DOHH2 (cell line): ENCODE results near the gene RBBP8NL.

Experiments used
- H3F3A ChIP-seq: fragments of 200-600 bp; sonication (generic), shearing (Covaris generic); 2 replicates; pipeline ENCODE4 v1.6.0; 2016; ENCODE audit warnings: antibody characterized with exemption, mild to moderate bottlenecking; ENCODE audit not compliant: control insufficient read depth, insufficient read depth
- H3K27ac ChIP-seq: fragments of 200-600 bp; sonication (generic); 2 replicates; pipeline ENCODE4 v1.5.1; 2014; ENCODE audit warnings: low read depth, mild to moderate bottlenecking, low read length, moderate library complexity
- H3K27me3 ChIP-seq: fragments of 200-600 bp; sonication (generic); 2 replicates; pipeline ENCODE4 v1.6.1; 2014; ENCODE audit warnings: mild to moderate bottlenecking, low read length, mixed read lengths; ENCODE audit not compliant: control insufficient read depth
- H3K36me3 ChIP-seq: fragments of 200-600 bp; sonication (generic); 2 replicates; pipeline ENCODE4 v1.6.1; 2014; ENCODE audit warnings: mild to moderate bottlenecking, low read length, moderate library complexity, mixed read lengths; ENCODE audit not compliant: control insufficient read depth
- H3K4me1 ChIP-seq: fragments of 200-600 bp; sonication (generic); 2 replicates; pipeline ENCODE4 v1.6.1; 2014; ENCODE audit warnings: mild to moderate bottlenecking, low read length, mixed read lengths; ENCODE audit not compliant: control insufficient read depth
- H3K4me2 ChIP-seq: fragments of 200-600 bp; sonication (generic); 2 replicates; pipeline ENCODE4 v1.6.0; 2014; ENCODE audit warnings: mild to moderate bottlenecking, low read length, moderate library complexity
- H3K4me3 ChIP-seq: fragments of 200-600 bp; sonication (generic); 2 replicates; pipeline ENCODE4 v1.5.1; 2014; ENCODE audit warnings: mild to moderate bottlenecking, low read length, mixed read lengths
- H3K79me2 ChIP-seq: fragments of 200-600 bp; sonication (generic); 2 replicates; pipeline ENCODE4 v1.6.1; 2014; ENCODE audit warnings: mild to moderate bottlenecking, low read length, mixed read lengths; ENCODE audit not compliant: control insufficient read depth
- H3K9me2 ChIP-seq: fragments of 200-600 bp; sonication (generic); replicated peaks from 2 replicates; pipeline ENCODE4 v1.6.1; 2014; ENCODE audit warnings: mild to moderate bottlenecking, low read length, mixed read lengths; ENCODE audit not compliant: control insufficient read depth
- H3K9me3 ChIP-seq: fragments of 200-600 bp; sonication (generic); 2 replicates; pipeline ENCODE4 v1.6.1; 2014; ENCODE audit warnings: antibody characterized with exemption, low read length, mixed read lengths; ENCODE audit not compliant: control insufficient read depth, insufficient read depth
- H4K20me1 ChIP-seq: fragments of 200-600 bp; sonication (generic); 2 replicates; pipeline ENCODE4 v1.6.0; 2014; ENCODE audit warnings: low read depth, mild to moderate bottlenecking, antibody characterized with exemption, low read length, moderate library complexity; ENCODE audit not compliant: control insufficient read depth, insufficient read depth
- CTCF ChIP-seq: fragments of 200-600 bp; sonication (generic); IDR thresholded peaks from one replicate; pipeline ENCODE4 v1.5.1; 2014; ENCODE audit warnings: antibody characterized with exemption, mild to moderate bottlenecking, low read depth, low read length; ENCODE audit not compliant: poor library complexity, severe bottlenecking
- EZH2phosphoT487 ChIP-seq: fragments of 200-600 bp; sonication (generic); IDR thresholded peaks from 2 replicates; pipeline ENCODE4 v1.6.1; 2017; ENCODE audit warnings: borderline replicate concordance, mild to moderate bottlenecking, antibody characterized with exemption, low read length, moderate library complexity, mixed read lengths

RBBP8NL gene

GRCh38 chr20:62446888-62447869, 19.8 kb upstream of the RBBP8NL start:
- no peaks in the 10 kb centered on the region for H3F3A ChIP-seq
- TF ChIP-seq EZH2phosphoT487 (no peak), CTCF (no peak)
- no peaks in the 10 kb centered on the region for H3K27me3 ChIP-seq
- no peak overlapping the region for H3K27ac ChIP-seq
- H3K9me3 ChIP-seq: no peaks in the 10 kb centered on the region
- H4K20me1 ChIP-seq: no peaks in the 10 kb centered on the region
- no peak overlapping the region for H3K4me2 ChIP-seq
- H3K36me3 ChIP-seq: no peaks in the 10 kb centered on the region
- H3K4me1 ChIP-seq: no peaks in the 10 kb centered on the region
- H3K9me2 ChIP-seq: no peaks in the 10 kb centered on the region
- H3K4me3 ChIP-seq: no peak overlapping the region
- no peaks in the 10 kb centered on the region for H3K79me2 ChIP-seq

- H3K27me3 ChIP-seq: no peaks in the 10 kb centered on the region
- no peaks in the 10 kb centered on the region for H3K9me3 ChIP-seq
- no peak overlapping the region for H3K4me3 ChIP-seq
- no peaks in the 10 kb centered on the region for H3K79me2 ChIP-seq
- TF ChIP-seq EZH2phosphoT487: no peak
- no peak for TF ChIP-seq CTCF
- no peaks in the 10 kb centered on the region for H3K9me2 ChIP-seq
- no peaks in the 10 kb centered on the region for H4K20me1 ChIP-seq
- H3K27ac ChIP-seq: no peak overlapping the region
- H3K4me1 ChIP-seq: no peaks in the 10 kb centered on the region
- no peaks in the 10 kb centered on the region for H3F3A ChIP-seq
- no peak overlapping the region for H3K4me2 ChIP-seq
- no peaks in the 10 kb centered on the region for H3K36me3 ChIP-seq
These were observed 19.1 kb upstream of the RBBP8NL start for GRCh38 chr20:62446481-62446880.

GRCh38 chr20:62445553-62446340, 18.4 kb upstream of the RBBP8NL start:
- H3K27me3 ChIP-seq: no peaks in the 10 kb centered on the region

More at GRCh38 chr20:62445553-62446340, 18.4 kb upstream of the RBBP8NL start:
- Histone ChIP-seq H3K36me3 (no peaks in the 10 kb centered on the region), H3K79me2 (no peaks in the 10 kb centered on the region), H3F3A (no peaks in the 10 kb centered on the region), H3K9me2 (no peaks in the 10 kb centered on the region), H4K20me1 (no peaks in the 10 kb centered on the region), H3K4me2 (no peak overlapping the region), H3K9me3 (no peaks in the 10 kb centered on the region), H3K4me3 (no peak overlapping the region), H3K4me1 (no peaks in the 10 kb centered on the region), H3K27ac (no peak overlapping the region)
- no peak for TF ChIP-seq EZH2phosphoT487
- no peak for TF ChIP-seq CTCF
